H1 (cell line): ENCODE data around the gene GTF2A1. TPM values are rescaled to one million over a fixed set of nuclear protein-coding genes. Genes with fewer than 3 reads are reported as not detected.

Source experiments
- CTCF ChIA-PET: fragments of 300-600 bp; sonication (Branson Sonifier 250); formaldehyde crosslinking; loops from one replicate; lab custom pipeline; 2021; ENCODE audit not compliant: partially characterized antibody; lab: Charles Lee
- POLR2A ChIA-PET: fragments of 300-600 bp; sonication (Branson Sonifier 250); formaldehyde crosslinking; loops from one replicate; lab custom pipeline; 2021; ENCODE audit warnings: inconsistent platforms; ENCODE audit not compliant: partially characterized antibody; lab: Charles Lee
- DNase-seq, 2 experiments: peaks; one replicate each; pipeline versions ENCODE4 v3.0.0 to v3.0.0-alpha.2; 2010 to 2022; ENCODE audit warnings: low spot score in 2 of 2, low read depth in 1 of 2, mixed read lengths in 1 of 2
- FAIRE-seq: peaks from 2 replicates; lab custom pipeline; 2011; peaks lifted over from hg19 to GRCh38; lab: Jason Lieb, UNC
- H2AFZ ChIP-seq: 2 replicates; pipeline ENCODE4 v1.8.1; 2012; ENCODE audit warnings: low read length, inconsistent platforms
- H2AK5ac ChIP-seq: 2 replicates; pipeline ENCODE4 v1.6.1; 2013; ENCODE audit warnings: low read depth, low read length
- H2BK120ac ChIP-seq: replicated peaks from 2 replicates; pipeline ENCODE3; 2013; ENCODE audit warnings: low read depth, low read length, inconsistent platforms
- H2BK12ac ChIP-seq: 2 replicates; pipeline ENCODE4 v1.6.1; 2013; ENCODE audit warnings: low read depth, low read length
- H2BK15ac ChIP-seq: 2 replicates; pipeline ENCODE4 v1.6.1; 2013; ENCODE audit warnings: low read length
- H2BK20ac ChIP-seq: 2 replicates; pipeline ENCODE4 v1.6.1; 2013; ENCODE audit warnings: low read length
- H2BK5ac ChIP-seq: 2 replicates; pipeline ENCODE4 v1.6.1; 2013; ENCODE audit warnings: low read depth, low read length
- H3K14ac ChIP-seq: 2 replicates; pipeline ENCODE4 v1.6.1; 2013; ENCODE audit warnings: inconsistent platforms; ENCODE audit not compliant: insufficient read length
- H3K18ac ChIP-seq: 2 replicates; pipeline ENCODE4 v1.6.1; 2013; ENCODE audit warnings: low read length; ENCODE audit errors: extremely low read depth
- H3K23ac ChIP-seq: 2 replicates; pipeline ENCODE4 v1.6.1; 2013; ENCODE audit warnings: inconsistent platforms; ENCODE audit not compliant: insufficient read length
- H3K23me2 ChIP-seq: 2 replicates; pipeline ENCODE4 v1.6.1; 2013; ENCODE audit warnings: low read depth, low read length
- H3K27ac ChIP-seq: 2 replicates; pipeline ENCODE4 v1.6.1; 2011; ENCODE audit warnings: low read depth, low read length, inconsistent platforms
- H3K27me3 ChIP-seq, 4 experiments: replicated peaks in 1 of 4; 1 replicate in 1 of 4; 2 replicates in 3 of 4; pipeline versions ENCODE4 v1.6.1 to v1.8.1; 2011 to 2013; ENCODE audit warnings: low read length in 3 of 4, mild to moderate bottlenecking in 3 of 4, inconsistent platforms in 2 of 4, mixed read lengths in 2 of 4, moderate library complexity in 1 of 4; ENCODE audit not compliant: control insufficient read depth in 3 of 4, insufficient read depth in 3 of 4; ENCODE audit errors: extremely low read depth in 1 of 4
- H3K36me3 ChIP-seq, 4 experiments: 2 replicates each; pipeline versions ENCODE4 v1.6.1 to v1.8.1; 2011 to 2013; ENCODE audit warnings: mild to moderate bottlenecking in 4 of 4, low read length in 3 of 4, moderate library complexity in 2 of 4, control low read depth in 1 of 4, inconsistent platforms in 1 of 4; ENCODE audit not compliant: insufficient read depth in 4 of 4, control insufficient read depth in 2 of 4
- H3K4ac ChIP-seq: replicated peaks from 2 replicates; pipeline ENCODE3; 2013; ENCODE audit warnings: low read length, low read depth, mixed read lengths, inconsistent platforms; ENCODE audit not compliant: insufficient read length
- H3K4me1 ChIP-seq, 4 experiments: replicated peaks in 1 of 4; 1 replicate in 1 of 4; 2 replicates in 3 of 4; pipeline versions ENCODE4 v1.6.1 to v1.8.1; 2011 to 2013; ENCODE audit warnings: low read length in 3 of 4, inconsistent platforms in 2 of 4, mixed read lengths in 1 of 4; ENCODE audit not compliant: insufficient read depth in 4 of 4, control insufficient read depth in 3 of 4
- H3K4me2 ChIP-seq, 2 experiments: 2 replicates each; pipeline versions ENCODE4 v1.6.1 to v1.8.1; 2011 to 2013; ENCODE audit warnings: low read depth in 2 of 2, low read length in 2 of 2, control low read depth in 1 of 2, inconsistent platforms in 1 of 2, mild to moderate bottlenecking in 1 of 2; ENCODE audit not compliant: insufficient read depth in 1 of 2
- H3K4me3 ChIP-seq, 4 experiments: fragments of 200-600, 300-600 bp in 1 of 4; sonication (generic), shearing (Covaris generic), sonication (Bioruptor Twin) in 1 of 4; 2 replicates each; pipeline versions ENCODE4 v1.5.1 to v1.8.1; 2011 to 2016; ENCODE audit warnings: low read length in 4 of 4, low read depth in 3 of 4, control low read depth in 2 of 4, inconsistent platforms in 2 of 4, mild to moderate bottlenecking in 2 of 4, mixed read lengths in 1 of 4, moderate library complexity in 1 of 4; ENCODE audit not compliant: insufficient read depth in 2 of 4; ENCODE audit errors: extremely low read depth in 1 of 4
- H3K56ac ChIP-seq: replicated peaks from 2 replicates; pipeline ENCODE3; 2013; ENCODE audit warnings: low read depth, mild to moderate bottlenecking, mixed read lengths, low read length, inconsistent platforms; ENCODE audit not compliant: insufficient read length
- H3K79me1 ChIP-seq: 2 replicates; pipeline ENCODE4 v1.6.1; 2013; ENCODE audit warnings: low read depth, low read length, control low read depth
- H3K79me2 ChIP-seq, 2 experiments: 2 replicates each; pipeline versions ENCODE4 v1.6.1 to v1.8.1; 2012 to 2013; ENCODE audit warnings: low read length in 2 of 2, mild to moderate bottlenecking in 2 of 2, inconsistent platforms in 1 of 2; ENCODE audit not compliant: insufficient read depth in 2 of 2, control insufficient read depth in 1 of 2
- H3K9ac ChIP-seq, 4 experiments: replicated peaks in 1 of 4; 1 replicate in 1 of 4; 2 replicates in 3 of 4; pipeline versions ENCODE4 v1.6.1 to v1.8.1; 2011 to 2013; ENCODE audit warnings: low read depth in 3 of 4, low read length in 3 of 4, control low read depth in 2 of 4, mild to moderate bottlenecking in 2 of 4, moderate library complexity in 2 of 4, inconsistent platforms in 1 of 4; ENCODE audit errors: extremely low read depth in 1 of 4
- H3K9me3 ChIP-seq, 2 experiments: 2 replicates each; pipeline versions ENCODE4 v1.6.1 to v1.8.1; 2012 to 2013; ENCODE audit warnings: mild to moderate bottlenecking in 2 of 2, moderate library complexity in 2 of 2, control low read depth in 1 of 2, inconsistent platforms in 1 of 2, low read depth in 1 of 2, low read length in 1 of 2, mixed read lengths in 1 of 2; ENCODE audit not compliant: insufficient read depth in 2 of 2
- H4K20me1 ChIP-seq, 2 experiments: replicated peaks in 1 of 2; 2 replicates each; pipeline versions ENCODE3 to v1.8.1; 2011 to 2013; ENCODE audit warnings: inconsistent platforms in 2 of 2, low read length in 2 of 2, mild to moderate bottlenecking in 1 of 2; ENCODE audit not compliant: insufficient read depth in 2 of 2, control insufficient read depth in 1 of 2
- H4K5ac ChIP-seq: 2 replicates; pipeline ENCODE4 v1.6.1; 2013; ENCODE audit warnings: low read length, low read depth, mixed read lengths, inconsistent platforms; ENCODE audit not compliant: insufficient read length
- H4K8ac ChIP-seq: 2 replicates; pipeline ENCODE4 v1.8.0; 2013; ENCODE audit warnings: mild to moderate bottlenecking, moderate library complexity, low read length, inconsistent platforms; ENCODE audit not compliant: insufficient read depth; ENCODE audit errors: extremely low read depth
- H4K91ac ChIP-seq: replicated peaks from 2 replicates; pipeline ENCODE3; 2013; ENCODE audit warnings: low read length, mixed read lengths, inconsistent platforms; ENCODE audit not compliant: insufficient read length
- POLR2A ChIP-seq, 2 experiments: IDR thresholded peaks; 1 replicate in 1 of 2; 2 replicates in 1 of 2; pipeline ENCODE4 v1.6.1; 2011; ENCODE audit warnings: low read depth in 2 of 2, low read length in 2 of 2, mild to moderate bottlenecking in 2 of 2; ENCODE audit errors: control extremely low read depth in 1 of 2
- polyA plus RNA-seq, 7 experiments: library from polyadenylated mRNA; depleted of rRNA in 3 of 7; stranded (reverse) in 5 of 7; unstranded in 2 of 7; fragments of >200 nt in 5 of 7; fragments of 200-250 nt in 2 of 7; gene quantifications; 1 replicate in 5 of 7; 2 replicates in 1 of 7; 4 replicates in 1 of 7; pipeline versions ENCODE4 v1.2.1 to v1.2.3, GENCODE V29; 2011 to 2013; ENCODE audit warnings: missing spikeins in 2 of 7, mixed read lengths in 2 of 7
- total RNA-seq: library from RNA; stranded (reverse); fragmentation: NEBNext Ultra II Directional; extraction: Animal tissue kit (Norgen Biotek cat#: 25700); gene quantifications from 2 replicates; pipeline ENCODE4 v1.2.1, GENCODE V29; 2021

Gene GTF2A1
- total and polyA plus RNA-seq, 2 of the 8 experiments (the other 6 are each of a cell fraction or from before 2014, with no cell fraction given), result 24.1 to 57.8 TPM

DNA sequence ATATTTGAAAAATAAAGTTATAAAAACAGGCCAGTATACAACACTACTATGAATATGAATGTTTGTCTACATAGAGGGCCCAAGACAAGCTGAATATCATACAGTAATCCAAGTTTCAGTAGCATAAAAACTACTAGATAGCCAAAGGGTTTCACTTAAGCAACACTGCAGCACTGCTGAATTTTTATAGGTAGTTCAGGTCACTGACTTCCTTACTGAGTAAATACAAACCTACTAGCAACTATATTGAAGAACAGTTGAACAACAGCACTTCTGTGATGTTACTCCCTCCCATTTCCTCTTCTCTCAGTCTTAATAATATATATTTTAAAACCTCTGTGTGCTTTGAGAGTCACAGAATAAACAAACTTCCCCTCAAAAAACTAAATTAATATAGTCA lies 42.7 kb downstream of the GTF2A1 start:
- Histone ChIP-seq H2AFZ (no peak overlapping the region), H3K9me3 (no peaks in the 10 kb centered on the region), H3K18ac (no peak overlapping the region), H4K5ac (no peak overlapping the region), H3K23ac (no peak overlapping the region), H3K27ac (no peak overlapping the region), H2BK15ac (no peak overlapping the region), H4K20me1 (no peaks in the 10 kb centered on the region), H4K8ac (no peak overlapping the region), H3K14ac (no peak overlapping the region), H3K4ac (no peak overlapping the region), H3K36me3 (peaks cover 0 to 21% (median 5%) of the 10 kb centered on the region in 4 experiments; a peak in 5 of 8 replicates), H3K79me2 (no peaks in the 10 kb centered on the region; a peak in 2 of 4 replicates), H3K4me1 (no peaks in the 10 kb centered on the region), H2BK120ac (no peak overlapping the region), H2BK12ac (no peak overlapping the region), H3K27me3 (no peaks in the 10 kb centered on the region), H3K56ac (no peak overlapping the region), H3K23me2 (no peaks in the 10 kb centered on the region), H2AK5ac (no peak overlapping the region), H2BK20ac (no peak overlapping the region), H4K91ac (no peak overlapping the region), H2BK5ac (no peak overlapping the region), H3K4me3 (no peak overlapping the region), H3K4me2 (no peak overlapping the region), H3K79me1 (no peaks in the 10 kb centered on the region; the same call in 1 of the 2 replicates), H3K9ac (no peak overlapping the region)
- ChIA-PET CTCF (interaction anchor here (2.0 kb wide), 1 partner anchor 14 kb away, joined by 5 read pairs; no protein-coding TSS in a partner anchor), POLR2A (no interaction called here)
- no peak for DNase-seq
- TF ChIP-seq POLR2A (IDR thresholded peaks at IDR 0.05; ENCODE audit: control extremely low read depth in 1 of 2, low read depth in 2 of 2, low read length in 2 of 2), result no peak
- no peak for FAIRE-seq
